Activated B cell treated with CpG ODN at 0.5 μM for 24 hours (primary cell): ENCODE measurements around the gene ATP6V1F. TPM values are rescaled to one million over a fixed set of nuclear protein-coding genes. Genes with fewer than 3 reads are reported as not detected.

Experiments
- ATAC-seq: fragments of 200-7000 bp; cut with Tn5 transposase; one replicate; pipeline ENCODE4 v1.10.0; 2021; ENCODE audit warnings: low read depth, mild to moderate bottlenecking, moderate library complexity
- CTCF ChIA-PET: fragments of 350-600 bp; sonication (Branson Sonifier 250); formaldehyde crosslinking; loops from one replicate; lab custom pipeline; 2021; ENCODE audit warnings: antibody characterized with exemption; lab: Charles Lee
- POLR2A ChIA-PET: fragments of 350-600 bp; sonication (Branson Sonifier 250); formaldehyde crosslinking; loops from one replicate; lab custom pipeline; 2021; ENCODE audit warnings: antibody characterized with exemption; lab: Charles Lee
- DNase-seq: peaks from one replicate; pipeline ENCODE4 v3.0.0; 2022
- H3K27ac Mint-ChIP-seq: one replicate; pipeline ENCODE4 v1.8.0; 2020; ENCODE audit warnings: mixed read lengths
- H3K27me3 Mint-ChIP-seq: one replicate; pipeline ENCODE4 v1.8.0; 2021; ENCODE audit warnings: mixed read lengths
- H3K36me3 Mint-ChIP-seq: one replicate; pipeline ENCODE4 v1.8.0; 2021; ENCODE audit warnings: low read depth, mixed read lengths
- H3K4me1 Mint-ChIP-seq: one replicate; pipeline ENCODE4 v1.8.0; 2021; ENCODE audit warnings: mixed read lengths
- H3K4me3 Mint-ChIP-seq: one replicate; pipeline ENCODE4 v1.8.0; 2020; ENCODE audit warnings: mild to moderate bottlenecking, mixed read lengths
- H3K9me3 Mint-ChIP-seq: one replicate; pipeline ENCODE4 v1.8.0; 2020; ENCODE audit warnings: mixed read lengths
- CTCF ChIP-seq: fragments of 200-600 bp; IDR thresholded peaks from one replicate; pipeline ENCODE4 v1.8.0; 2022; ENCODE audit warnings: antibody characterized with exemption, mild to moderate bottlenecking
- intact Hi-C: fragments of 100-400 bp; cut with micrococcal nuclease; formaldehyde crosslinking; loops from one replicate; pipeline ENCODE4 v1.15.1; 2024
- total RNA-seq: library from RNA; stranded (reverse); gene quantifications from 2 replicates; pipeline ENCODE4 v1.2.3, GENCODE V29; 2022

The ATP6V1F gene
- total RNA-seq, 1 donor from 2014 or later: 100.0 TPM

- no peak for TF ChIP-seq CTCF
- peak; percentile 52 for DNase-seq
- peak overlapping the region; percentile 50 for H3K27ac Mint-ChIP-seq
- ATAC-seq: peak; percentile 85
- H3K27me3 Mint-ChIP-seq: peaks cover 11% of the 10 kb centered on the region
- ChIA-PET CTCF (interaction anchor here (0.7 to 1.5 kb wide), 5 partner anchors 18 to 40 kb away, joined by 3 to 8 read pairs (median 4); no protein-coding TSS in a partner anchor), POLR2A (interaction anchor here (0.6 to 2.3 kb wide), 13 partner anchors 11 to 462 kb away, joined by 3 to 56 read pairs (median 6); partner anchors contain the start of gene IRF5)
- no peaks in the 10 kb centered on the region for H3K9me3 Mint-ChIP-seq
- H3K36me3 Mint-ChIP-seq: no peaks in the 10 kb centered on the region
- intact Hi-C loops: loop anchor here (1.0 to 2.0 kb wide), 2 partner anchors 26 to 48 kb away; no protein-coding TSS in a partner anchor
- peaks cover 28% of the 10 kb centered on the region for H3K4me1 Mint-ChIP-seq
- H3K4me3 Mint-ChIP-seq: peak overlapping the region; percentile 73
Observed at GRCh38 chr7:128914566-128915151, 52.0 kb downstream of the ATP6V1F start.

- H3K27ac Mint-ChIP-seq: peak overlapping the region; percentile 60
- H3K27me3 Mint-ChIP-seq: peaks cover 6% of the 10 kb centered on the region
- no peaks in the 10 kb centered on the region for H3K9me3 Mint-ChIP-seq
- H3K36me3 Mint-ChIP-seq: no peaks in the 10 kb centered on the region
- H3K4me1 Mint-ChIP-seq: peaks cover 24% of the 10 kb centered on the region
- CTCF ChIA-PET: interaction anchor here (1.0 to 1.5 kb wide), 3 partner anchors 18 to 39 kb away, joined by 3 to 8 read pairs (median 4); no protein-coding TSS in a partner anchor
- TF ChIP-seq CTCF: no peak
- ATAC-seq: no peak
- POLR2A ChIA-PET: interaction anchor here (0.7 to 2.3 kb wide), 12 partner anchors 12 to 139 kb away, joined by 3 to 56 read pairs (median 6); partner anchors contain the start of gene IRF5
- peak overlapping the region; percentile 87 for H3K4me3 Mint-ChIP-seq
- intact Hi-C loops: loop anchor here (2.0 kb wide), 1 partner anchor 47 kb away; no protein-coding TSS in a partner anchor
- no peak for DNase-seq
Observed at GRCh38 chr7:128915271-128915819, 52.7 kb downstream of the ATP6V1F start.

Other genes starting within 250 kb of the ATP6V1F start
- gene GARIN1A, start 190.6 kb upstream of the ATP6V1F start, total RNA-seq: 1.2 and 1.4 TPM in 2 replicates
- 14.7 and 15.4 TPM in 2 replicates for gene CALU, start 123.5 kb upstream of the ATP6V1F start, total RNA-seq
- not detected in 2 replicates for gene OPN1SW, start 87.1 kb upstream of the ATP6V1F start, total RNA-seq
- 4.8 and 5.1 TPM in 2 replicates for gene CCDC136, start 70.9 kb upstream of the ATP6V1F start, total RNA-seq
- not detected in 2 replicates for gene FLNC, start 32.5 kb upstream of the ATP6V1F start, total RNA-seq
- gene KCP, start 47.9 kb downstream of the ATP6V1F start, total RNA-seq: 4.1 and 4.4 TPM in 2 replicates
- 145 and 164 TPM in 2 replicates for gene IRF5, start 75.1 kb downstream of the ATP6V1F start, total RNA-seq
- 50.8 and 56.2 TPM in 2 replicates for gene TNPO3, start 192.3 kb downstream of the ATP6V1F start, total RNA-seq